GM19455 (cell line): ENCODE results near the gene PDPR.
"Not testable (repeated sequence)": the region's sequence is repeated elsewhere in the genome, so short reads cannot be mapped to it uniquely, and the experiment has no call there.

ENCODE experiments used
- ATAC-seq: cut with Tn5 transposase; IDR thresholded peaks from one replicate; pipeline ENCODE4 v1.9.1; 2021; ENCODE audit not compliant: unreplicated experiment

The PDPR gene

GRCh38 chr16:70127706-70128105 lies 13.6 kb downstream of the PDPR start:
- not testable (repeated sequence) for ATAC-seq

GRCh38 chr16:70128844-70129243 lies 14.7 kb downstream of the PDPR start:
- ATAC-seq, result not testable (repeated sequence)

- ATAC-seq, result not testable (repeated sequence)
Measured at GRCh38 chr16:70135796-70136195, 21.7 kb downstream of the PDPR start.

GRCh38 chr16:70136595-70136994 lies 22.5 kb downstream of the PDPR start:
- not testable (repeated sequence) for ATAC-seq

- not testable (repeated sequence) for ATAC-seq
Measured at GRCh38 chr16:70142739-70143138, 28.6 kb downstream of the PDPR start.

- not testable (repeated sequence) for ATAC-seq
Measured at GRCh38 chr16:70143231-70143895, 29.2 kb downstream of the PDPR start.

GRCh38 chr16:70147853-70148252 lies 33.7 kb downstream of the PDPR start:
- not testable (repeated sequence) for ATAC-seq

GRCh38 chr16:70148453-70148852 lies 34.3 kb downstream of the PDPR start:
- not testable (repeated sequence) for ATAC-seq

- ATAC-seq, result not testable (repeated sequence)
Measured at GRCh38 chr16:70149296-70149695, 35.2 kb downstream of the PDPR start.

GRCh38 chr16:70151391-70151790 lies 37.3 kb downstream of the PDPR start:
- ATAC-seq, result no peak

- ATAC-seq, result no peak
Measured at GRCh38 chr16:70151941-70152509, 37.9 kb downstream of the PDPR start.

- ATAC-seq, result no peak
Measured at GRCh38 chr16:70152578-70153302, 38.6 kb downstream of the PDPR start.

GRCh38 chr16:70154736-70155135 lies 40.6 kb downstream of the PDPR start:
- ATAC-seq, result not testable (repeated sequence)

GRCh38 chr16:70156207-70156978 lies 42.3 kb downstream of the PDPR start:
- no peak for ATAC-seq

- no peak for ATAC-seq
Measured at GRCh38 chr16:70157105-70157476, 43.0 kb downstream of the PDPR start.

- ATAC-seq, result no peak
Measured at GRCh38 chr16:70157477-70158260, 43.5 kb downstream of the PDPR start.

GRCh38 chr16:70158261-70158939 lies 44.3 kb downstream of the PDPR start:
- no peak for ATAC-seq

- ATAC-seq, result no peak
Measured at GRCh38 chr16:70159355-70160348, 45.5 kb downstream of the PDPR start.

GRCh38 chr16:70160388-70160787 lies 46.3 kb downstream of the PDPR start:
- ATAC-seq, result no peak
